ENCODE data around the gene ADM. TPM values are rescaled to one million over a fixed set of nuclear protein-coding genes. Genes with fewer than 3 reads are reported as not detected.

ADM gene
- total and polyA plus RNA-seq, 2 donors (not counting 1 experiment from before 2014, with no cell fraction given) = 2.3 to 10.4 TPM

DNA sequence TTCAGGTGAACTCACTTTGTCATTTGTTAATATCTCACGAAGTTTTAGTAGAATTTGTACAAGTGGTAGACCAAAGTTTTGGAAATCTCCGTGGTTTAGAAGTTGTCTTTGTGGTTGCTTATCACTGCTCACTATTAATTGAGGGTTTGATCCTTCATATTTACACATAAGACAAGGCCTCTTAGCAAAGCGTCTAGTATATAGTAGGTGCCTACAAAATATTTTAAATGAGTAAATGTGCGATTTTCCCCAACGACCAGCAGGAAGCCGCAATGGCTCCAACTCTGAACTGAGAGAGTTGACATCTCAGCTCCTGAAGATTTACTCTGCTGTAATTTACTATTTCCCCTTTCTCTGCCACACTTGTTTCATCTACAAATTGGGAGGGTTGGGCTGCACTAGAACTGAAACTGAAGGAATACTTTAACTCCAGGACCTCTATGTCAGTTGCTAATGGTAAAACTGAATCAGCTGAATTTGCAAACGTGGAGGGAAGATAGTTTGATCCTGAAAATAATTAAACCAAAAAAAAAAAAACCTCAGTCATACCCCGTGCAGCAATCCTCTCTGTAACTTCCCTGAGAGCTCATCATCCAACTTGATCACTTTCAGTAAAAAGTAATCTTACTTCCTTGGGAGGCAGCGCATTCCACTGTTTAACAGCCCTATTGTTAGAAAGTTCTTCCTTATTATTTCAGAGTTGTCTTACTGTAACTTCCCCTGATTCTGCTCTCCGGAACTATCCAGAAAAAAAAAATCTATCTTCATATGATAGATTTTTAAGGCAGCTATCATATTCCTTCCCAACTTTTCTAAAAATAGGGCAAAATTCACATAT is 9.6 kb upstream of the ADM start:
- Histone ChIP-seq H3K4me3 (ENCODE audit: control extremely low read depth in 1 of 5, extremely low read depth in 1 of 5, insufficient read depth in 1 of 5, low read depth in 2 of 5, low read length in 4 of 5) (peak overlapping the region in 4 of 5 experiments; percentile 41 to 78 (median 57)), H3K4me1 (ENCODE audit: control insufficient read depth in 2 of 2, insufficient read depth in 2 of 2, low read length in 2 of 2) (peaks cover 19 to 20% of the 10 kb centered on the region in 2 donors), H3K9me3 (ENCODE audit: control extremely low read depth in 1 of 3, control insufficient read depth in 2 of 3, insufficient read depth in 1 of 3, low read length in 2 of 3) (no peaks in the 10 kb centered on the region), H3K36me3 (replicated peaks in 1 of 2; ENCODE audit: control extremely low read depth in 1 of 2, control insufficient read depth in 1 of 2, extremely low read depth in 1 of 2, insufficient read depth in 2 of 2, low read length in 1 of 2) (no peaks in the 10 kb centered on the region), H2AFZ (ENCODE audit: insufficient read depth, low read depth, low read length, poor library complexity, severe bottlenecking) (peak overlapping the region; percentile 91), H3K9ac (ENCODE audit: low read length) (peak overlapping the region; percentile 88), H4K20me1 (ENCODE audit: control insufficient read depth, insufficient read depth, low read length, poor library complexity, severe bottlenecking) (no peaks in the 10 kb centered on the region), H3K4me2 (replicated peaks; ENCODE audit: low read depth, low read length, poor library complexity, severe bottlenecking) (peak overlapping the region; percentile 99), H3K79me2 (ENCODE audit: control insufficient read depth, insufficient read depth, low read length) (peaks cover 5% of the 10 kb centered on the region), H3K27me3 (replicated peaks in 1 of 4; ENCODE audit: control extremely low read depth in 1 of 4, control insufficient read depth in 3 of 4, insufficient read depth in 4 of 4, low read length in 3 of 4) (peaks cover 0 to 25% (median 13%) of the 10 kb centered on the region in 4 experiments), H3K27ac (ENCODE audit: low read length in 2 of 2) (no peak overlapping the region)
- Mint-ChIP-seq H3K9me3 (ENCODE audit: insufficient read depth) (no peaks in the 10 kb centered on the region), H3K27ac (peak overlapping the region; percentile 42), H3K27me3 (peaks cover 40% of the 10 kb centered on the region), H3K4me1 (peaks cover 24% of the 10 kb centered on the region), H3K4me3 (peak overlapping the region; percentile 87)
- ChIA-PET POLR2A (interaction anchor here (0.7 to 1.0 kb wide), 2 partner anchors 9 to 39 kb away, joined by 4 to 5 read pairs; partner anchors contain the start of gene ADM), CTCF (interaction anchor here (1.2 to 2.1 kb wide), 4 partner anchors 10 to 88 kb away, joined by 4 to 14 read pairs (median 8); partner anchors contain the start of gene ADM)
- no peak for TF ChIP-seq EZH2 (IDR thresholded peaks at IDR 0.05; ENCODE audit: borderline replicate concordance, insufficient read depth, low read depth, low read length, poor library complexity, severe bottlenecking)
- TF ChIP-seq, protein P1, sequence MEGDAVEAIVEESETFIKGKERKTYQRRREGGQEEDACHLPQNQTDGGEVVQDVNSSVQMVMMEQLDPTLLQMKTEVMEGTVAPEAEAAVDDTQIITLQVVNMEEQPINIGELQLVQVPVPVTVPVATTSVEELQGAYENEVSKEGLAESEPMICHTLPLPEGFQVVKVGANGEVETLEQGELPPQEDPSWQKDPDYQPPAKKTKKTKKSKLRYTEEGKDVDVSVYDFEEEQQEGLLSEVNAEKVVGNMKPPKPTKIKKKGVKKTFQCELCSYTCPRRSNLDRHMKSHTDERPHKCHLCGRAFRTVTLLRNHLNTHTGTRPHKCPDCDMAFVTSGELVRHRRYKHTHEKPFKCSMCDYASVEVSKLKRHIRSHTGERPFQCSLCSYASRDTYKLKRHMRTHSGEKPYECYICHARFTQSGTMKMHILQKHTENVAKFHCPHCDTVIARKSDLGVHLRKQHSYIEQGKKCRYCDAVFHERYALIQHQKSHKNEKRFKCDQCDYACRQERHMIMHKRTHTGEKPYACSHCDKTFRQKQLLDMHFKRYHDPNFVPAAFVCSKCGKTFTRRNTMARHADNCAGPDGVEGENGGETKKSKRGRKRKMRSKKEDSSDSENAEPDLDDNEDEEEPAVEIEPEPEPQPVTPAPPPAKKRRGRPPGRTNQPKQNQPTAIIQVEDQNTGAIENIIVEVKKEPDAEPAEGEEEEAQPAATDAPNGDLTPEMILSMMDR (IDR thresholded peaks at IDR 0.05) = no peak
- DNase-seq (peak; percentile 49), ATAC-seq (ENCODE audit: low read depth) (no peak)
- intact Hi-C loops (cut with micrococcal nuclease) = loop anchor here (2.0 to 5.0 kb wide), 2 partner anchors 14 to 1547 kb away; partner anchors contain the start of gene USP47
- no CpG with 5 or more reads among the region's 10 CpGs for WGBS (ENCODE audit: insufficient coverage)
